GM10266 (cell line): ENCODE data around the gene SFXN5.

Experiments
- DNase-seq: peaks from one replicate; pipeline ENCODE4 v3.0.0; 2012; ENCODE audit errors: extremely low spot score
- TF ChIP-seq, protein P1 (sequence below): IDR thresholded peaks from 2 replicates; pipeline ENCODE4 v1.5.1; 2012; ENCODE audit warnings: mild to moderate bottlenecking, low read depth; ENCODE audit not compliant: control insufficient read depth, insufficient read depth; ENCODE audit errors: missing control alignments

Gene SFXN5

DNA sequence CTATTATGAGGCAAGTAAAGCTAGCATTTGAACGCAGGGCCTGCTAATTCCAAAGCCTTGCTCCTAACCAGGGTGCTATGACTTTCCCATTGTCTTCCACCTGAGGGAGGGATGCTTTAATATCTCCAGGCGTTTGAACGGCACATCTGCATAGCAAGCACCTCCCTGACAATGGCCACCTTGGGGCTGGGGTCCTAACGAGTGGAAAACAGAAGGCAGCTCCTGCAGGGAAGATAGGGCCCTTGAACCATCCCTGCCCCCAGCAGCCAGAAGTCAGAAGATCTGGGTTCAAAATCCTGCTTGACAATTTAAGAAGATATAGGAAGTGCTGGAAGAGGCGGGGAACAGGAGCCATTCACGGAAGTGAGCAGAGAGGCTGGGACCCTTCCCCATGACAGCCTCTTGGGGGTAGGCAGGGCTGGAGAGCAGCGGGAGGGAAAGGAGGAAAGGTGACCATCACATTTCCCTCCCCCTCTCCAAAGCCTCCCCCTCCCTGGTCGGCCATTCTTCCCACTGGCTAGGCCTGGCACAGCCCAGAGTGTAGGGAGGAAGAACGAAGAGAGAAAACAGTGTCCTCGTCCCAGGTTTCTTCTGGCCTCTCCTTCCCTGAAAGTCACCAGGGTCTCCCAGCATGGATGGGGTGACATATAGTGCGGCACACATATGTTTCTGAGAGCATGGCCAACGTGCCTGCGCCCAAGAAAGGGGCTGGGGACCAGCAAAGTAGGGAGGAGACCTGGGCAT, 80.6 kb downstream of the SFXN5 start:
- TF ChIP-seq, protein P1, sequence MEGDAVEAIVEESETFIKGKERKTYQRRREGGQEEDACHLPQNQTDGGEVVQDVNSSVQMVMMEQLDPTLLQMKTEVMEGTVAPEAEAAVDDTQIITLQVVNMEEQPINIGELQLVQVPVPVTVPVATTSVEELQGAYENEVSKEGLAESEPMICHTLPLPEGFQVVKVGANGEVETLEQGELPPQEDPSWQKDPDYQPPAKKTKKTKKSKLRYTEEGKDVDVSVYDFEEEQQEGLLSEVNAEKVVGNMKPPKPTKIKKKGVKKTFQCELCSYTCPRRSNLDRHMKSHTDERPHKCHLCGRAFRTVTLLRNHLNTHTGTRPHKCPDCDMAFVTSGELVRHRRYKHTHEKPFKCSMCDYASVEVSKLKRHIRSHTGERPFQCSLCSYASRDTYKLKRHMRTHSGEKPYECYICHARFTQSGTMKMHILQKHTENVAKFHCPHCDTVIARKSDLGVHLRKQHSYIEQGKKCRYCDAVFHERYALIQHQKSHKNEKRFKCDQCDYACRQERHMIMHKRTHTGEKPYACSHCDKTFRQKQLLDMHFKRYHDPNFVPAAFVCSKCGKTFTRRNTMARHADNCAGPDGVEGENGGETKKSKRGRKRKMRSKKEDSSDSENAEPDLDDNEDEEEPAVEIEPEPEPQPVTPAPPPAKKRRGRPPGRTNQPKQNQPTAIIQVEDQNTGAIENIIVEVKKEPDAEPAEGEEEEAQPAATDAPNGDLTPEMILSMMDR: no peak
- no peak for DNase-seq

DNA sequence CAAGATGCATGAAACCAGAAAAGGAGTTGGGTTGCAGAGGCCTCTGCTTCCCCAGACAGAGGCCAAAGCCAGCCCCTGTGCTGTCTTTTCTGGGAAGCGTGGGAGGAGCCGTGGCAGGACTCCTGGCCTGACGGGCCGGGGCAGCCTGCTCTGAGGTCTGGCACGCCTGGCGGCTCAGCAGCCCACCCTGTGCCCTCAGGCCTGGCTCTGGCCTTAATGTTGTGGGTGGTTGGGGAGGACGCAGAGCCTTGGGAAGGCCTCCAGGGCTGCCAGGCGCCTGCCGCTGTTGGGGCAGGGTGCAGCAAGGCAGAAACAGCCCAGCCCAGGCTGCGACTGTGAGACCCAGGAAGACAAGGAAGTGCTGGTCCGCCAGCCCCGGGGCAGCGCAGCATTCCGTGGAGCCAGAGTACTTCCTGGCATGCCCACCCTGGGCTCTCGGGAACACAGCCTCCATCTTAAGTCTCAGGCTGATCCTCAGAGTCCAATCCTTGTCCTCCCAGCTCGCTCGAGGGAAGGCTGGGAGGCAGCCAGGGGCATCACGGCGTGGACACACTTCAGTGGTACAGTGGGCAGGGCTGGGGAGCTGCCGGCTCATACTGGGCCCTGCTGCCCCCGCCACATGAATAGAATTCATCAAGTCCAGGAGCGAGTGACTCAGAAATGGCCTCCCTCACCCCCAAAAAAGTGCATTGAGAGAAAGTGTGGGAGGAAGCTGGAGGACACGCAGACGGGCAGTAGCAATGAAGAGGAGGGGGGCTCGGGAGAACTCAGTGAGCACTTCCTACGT, 81.5 kb downstream of the SFXN5 start:
- no peak for DNase-seq
- TF ChIP-seq, protein P1: no peak

DNA sequence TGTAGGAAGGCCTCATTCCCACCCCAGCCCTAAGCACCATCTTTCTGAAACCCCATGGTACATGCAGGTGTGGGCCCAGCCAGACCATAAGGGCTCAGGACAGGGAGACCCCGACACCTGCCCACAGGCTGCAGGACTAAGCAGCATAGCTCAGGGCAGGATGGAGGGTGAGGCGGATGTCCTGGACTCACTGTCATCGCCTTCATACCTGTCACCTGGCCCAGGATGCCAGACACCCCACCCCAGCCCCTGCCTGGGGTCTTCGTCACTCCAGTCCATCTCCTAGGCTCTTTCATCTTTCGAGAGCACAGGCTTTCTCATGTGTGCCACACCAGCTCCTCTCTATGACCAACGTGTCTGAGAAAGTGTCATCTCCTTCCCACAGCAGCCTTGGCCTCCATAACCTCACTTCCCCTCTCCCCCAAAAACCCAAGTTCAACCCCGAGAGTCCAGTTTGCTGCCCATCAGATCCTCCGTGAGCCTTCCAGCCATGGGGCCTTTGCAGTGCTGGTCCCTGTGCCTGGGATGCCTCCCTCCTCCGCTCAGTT, 82.7 kb downstream of the SFXN5 start:
- TF ChIP-seq, protein P1: no peak

DNA sequence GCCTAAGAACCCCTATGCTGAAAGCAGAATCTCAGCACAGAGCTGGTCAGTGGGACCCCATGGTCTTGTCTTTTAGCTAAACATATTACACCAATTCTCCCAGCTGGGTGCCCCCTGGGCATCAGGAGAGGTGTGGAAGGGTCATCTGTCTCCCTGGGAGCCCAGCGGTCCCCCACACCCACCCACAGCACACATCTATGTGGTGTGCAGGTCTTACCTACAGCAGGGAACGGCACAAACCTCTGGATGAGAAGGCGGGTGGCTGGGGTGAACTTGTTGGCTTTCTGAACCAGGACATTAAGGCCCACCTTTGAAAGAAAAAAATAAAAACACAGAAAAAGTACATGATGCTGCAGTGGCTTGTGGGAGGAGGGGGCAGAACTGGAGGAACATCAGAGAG, 83.5 kb downstream of the SFXN5 start:
- DNase-seq: no peak
- TF ChIP-seq, protein P1: no peak

More for the DNA sequence above, 82.7 kb downstream of the SFXN5 start:
- no peak for DNase-seq

DNA sequence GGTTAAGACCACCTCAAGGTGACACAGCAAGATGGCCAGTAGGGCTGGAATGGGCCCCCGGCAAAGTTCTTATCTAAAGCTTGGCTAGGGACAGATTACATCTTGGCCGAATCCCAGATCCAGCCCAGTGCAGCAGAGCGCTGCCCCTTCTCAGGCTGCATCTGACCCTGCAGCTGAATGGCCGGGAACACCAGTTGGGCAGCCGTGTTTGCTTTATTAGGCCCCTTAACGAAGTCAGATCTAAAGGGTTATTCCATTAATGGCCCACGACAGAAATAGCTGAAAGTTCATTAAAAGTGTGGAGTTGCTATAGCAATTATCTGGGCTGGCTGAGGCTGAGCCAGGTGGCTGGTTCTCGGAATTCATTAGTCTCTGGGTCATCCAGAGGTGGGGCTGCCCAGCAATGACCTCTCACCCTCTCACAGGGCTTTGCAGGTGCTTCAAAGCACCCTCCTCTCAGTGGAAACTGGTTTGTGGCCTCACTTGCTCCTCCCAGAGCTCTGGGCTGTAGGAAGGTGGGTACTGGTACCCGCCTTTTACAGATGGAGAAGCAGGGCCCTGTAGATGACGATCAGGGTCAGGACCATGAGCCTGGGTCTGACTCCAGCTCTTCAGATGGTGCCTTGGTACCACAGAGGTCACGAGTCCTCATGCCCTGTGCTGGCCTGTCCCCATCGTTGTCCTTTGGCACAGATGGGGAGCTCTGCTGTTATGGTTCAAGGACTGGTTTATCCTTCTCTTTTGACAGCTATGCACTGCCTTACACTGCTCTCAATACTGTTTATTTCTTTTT, 85.4 kb downstream of the SFXN5 start:
- TF ChIP-seq, protein P1: no peak
- no peak for DNase-seq

DNA sequence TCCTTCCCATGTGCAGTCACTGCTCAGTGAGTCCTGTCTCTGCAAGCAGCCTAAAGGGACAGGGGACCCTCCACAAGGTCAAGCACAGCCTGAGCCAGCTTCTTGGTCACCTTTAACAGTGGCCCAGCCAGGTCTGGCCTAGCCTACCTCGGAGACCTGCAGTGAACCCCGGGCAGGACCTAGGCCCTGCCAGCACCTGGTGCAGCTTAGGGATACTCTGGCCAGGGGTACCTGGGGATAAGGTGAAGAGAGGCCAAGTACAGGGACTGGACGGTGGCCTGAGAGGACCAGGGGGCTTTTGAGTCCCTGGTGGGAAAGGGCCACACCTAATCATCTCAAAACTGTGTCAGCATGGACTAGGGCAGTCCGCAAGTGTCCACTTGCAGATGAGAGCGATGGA, 86.4 kb downstream of the SFXN5 start:
- DNase-seq: no peak
- TF ChIP-seq, protein P1: no peak
